ENCODE results near the gene THBD. TPM values are rescaled to one million over a fixed set of nuclear protein-coding genes. Genes with fewer than 3 reads are reported as not detected.

THBD gene
- total and polyA plus RNA-seq, 2 experiments from 2014 or later, result 0.10 to 0.97 TPM

DNA sequence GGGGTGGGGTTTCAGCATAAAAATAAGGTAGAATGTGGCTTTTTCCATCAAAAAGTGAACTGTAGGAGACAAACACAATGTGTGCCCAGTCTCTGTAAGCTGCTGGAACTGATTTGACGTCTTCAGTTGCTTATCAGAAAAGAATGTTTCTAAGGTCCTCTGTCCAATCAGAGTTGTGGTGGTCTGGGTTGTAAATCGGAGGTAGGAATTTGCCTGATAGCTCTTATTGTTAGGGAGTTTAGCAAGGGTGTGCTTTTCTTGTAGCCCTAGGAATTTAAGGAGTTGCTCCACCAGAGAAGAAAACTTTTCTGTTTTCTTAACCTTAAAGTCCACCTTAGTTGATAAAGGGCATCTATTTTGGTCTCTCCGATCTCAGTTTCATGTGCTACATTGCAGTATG is 24.8 kb downstream of the THBD start (continued):
- TF ChIP-seq, protein P1, sequence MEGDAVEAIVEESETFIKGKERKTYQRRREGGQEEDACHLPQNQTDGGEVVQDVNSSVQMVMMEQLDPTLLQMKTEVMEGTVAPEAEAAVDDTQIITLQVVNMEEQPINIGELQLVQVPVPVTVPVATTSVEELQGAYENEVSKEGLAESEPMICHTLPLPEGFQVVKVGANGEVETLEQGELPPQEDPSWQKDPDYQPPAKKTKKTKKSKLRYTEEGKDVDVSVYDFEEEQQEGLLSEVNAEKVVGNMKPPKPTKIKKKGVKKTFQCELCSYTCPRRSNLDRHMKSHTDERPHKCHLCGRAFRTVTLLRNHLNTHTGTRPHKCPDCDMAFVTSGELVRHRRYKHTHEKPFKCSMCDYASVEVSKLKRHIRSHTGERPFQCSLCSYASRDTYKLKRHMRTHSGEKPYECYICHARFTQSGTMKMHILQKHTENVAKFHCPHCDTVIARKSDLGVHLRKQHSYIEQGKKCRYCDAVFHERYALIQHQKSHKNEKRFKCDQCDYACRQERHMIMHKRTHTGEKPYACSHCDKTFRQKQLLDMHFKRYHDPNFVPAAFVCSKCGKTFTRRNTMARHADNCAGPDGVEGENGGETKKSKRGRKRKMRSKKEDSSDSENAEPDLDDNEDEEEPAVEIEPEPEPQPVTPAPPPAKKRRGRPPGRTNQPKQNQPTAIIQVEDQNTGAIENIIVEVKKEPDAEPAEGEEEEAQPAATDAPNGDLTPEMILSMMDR (conservative IDR thresholded peaks at IDR 0.05; ENCODE audit: low read depth in 2 of 2), result no peak
- no peak for TF ChIP-seq CREB1 (CRISPR knock-in tag; IDR thresholded peaks at IDR 0.05; ENCODE audit: low read depth)
- TF ChIP-seq POLR2AphosphoS5 (IDR thresholded peaks at IDR 0.05; ENCODE audit: low read depth), result no peak
- TF ChIP-seq REST (IDR thresholded peaks at IDR 0.05; ENCODE audit: unreplicated experiment), result no peak
- TF ChIP-seq EZH2 (IDR thresholded peaks at IDR 0.05; ENCODE audit: low read depth, unreplicated experiment), result no peak

- H3K4me3 Mint-ChIP-seq, result no peak overlapping the region
Measured at GRCh38 chr20:23023621-23024177, 25.8 kb downstream of the THBD start.

More at GRCh38 chr20:23023621-23024177, 25.8 kb downstream of the THBD start:
- no peaks in the 10 kb centered on the region for H3K4me1 ChIP-seq (ENCODE audit: insufficient read depth)
- H3F3A ChIP-seq (replicated peaks; ENCODE audit: low read depth), result no peaks in the 10 kb centered on the region
- peak; percentile 76 for ATAC-seq
- H3K9me2 ChIP-seq (ENCODE audit: insufficient read depth), result 0 out of 2 replicates have a peak, but pooled peaks cover under 1% of the 10 kb centered on the region
- no peak overlapping the region for H3K27ac Mint-ChIP-seq
- no peaks in the 10 kb centered on the region for H3K79me2 ChIP-seq (replicated peaks; ENCODE audit: insufficient read depth)
- no peak overlapping the region for H3K4me3 ChIP-seq
- DNase-seq (ENCODE audit: low spot score), result peak; percentile 60
- H4K20me1 ChIP-seq (replicated peaks; ENCODE audit: insufficient read depth), result no peaks in the 10 kb centered on the region
- no peaks in the 10 kb centered on the region for H3K36me3 Mint-ChIP-seq (ENCODE audit: low read depth)
- H3K27ac ChIP-seq (ENCODE audit: low read depth), result no peak overlapping the region
- H3K9me3 Mint-ChIP-seq, result no peaks in the 10 kb centered on the region
- TF ChIP-seq, protein P2, sequence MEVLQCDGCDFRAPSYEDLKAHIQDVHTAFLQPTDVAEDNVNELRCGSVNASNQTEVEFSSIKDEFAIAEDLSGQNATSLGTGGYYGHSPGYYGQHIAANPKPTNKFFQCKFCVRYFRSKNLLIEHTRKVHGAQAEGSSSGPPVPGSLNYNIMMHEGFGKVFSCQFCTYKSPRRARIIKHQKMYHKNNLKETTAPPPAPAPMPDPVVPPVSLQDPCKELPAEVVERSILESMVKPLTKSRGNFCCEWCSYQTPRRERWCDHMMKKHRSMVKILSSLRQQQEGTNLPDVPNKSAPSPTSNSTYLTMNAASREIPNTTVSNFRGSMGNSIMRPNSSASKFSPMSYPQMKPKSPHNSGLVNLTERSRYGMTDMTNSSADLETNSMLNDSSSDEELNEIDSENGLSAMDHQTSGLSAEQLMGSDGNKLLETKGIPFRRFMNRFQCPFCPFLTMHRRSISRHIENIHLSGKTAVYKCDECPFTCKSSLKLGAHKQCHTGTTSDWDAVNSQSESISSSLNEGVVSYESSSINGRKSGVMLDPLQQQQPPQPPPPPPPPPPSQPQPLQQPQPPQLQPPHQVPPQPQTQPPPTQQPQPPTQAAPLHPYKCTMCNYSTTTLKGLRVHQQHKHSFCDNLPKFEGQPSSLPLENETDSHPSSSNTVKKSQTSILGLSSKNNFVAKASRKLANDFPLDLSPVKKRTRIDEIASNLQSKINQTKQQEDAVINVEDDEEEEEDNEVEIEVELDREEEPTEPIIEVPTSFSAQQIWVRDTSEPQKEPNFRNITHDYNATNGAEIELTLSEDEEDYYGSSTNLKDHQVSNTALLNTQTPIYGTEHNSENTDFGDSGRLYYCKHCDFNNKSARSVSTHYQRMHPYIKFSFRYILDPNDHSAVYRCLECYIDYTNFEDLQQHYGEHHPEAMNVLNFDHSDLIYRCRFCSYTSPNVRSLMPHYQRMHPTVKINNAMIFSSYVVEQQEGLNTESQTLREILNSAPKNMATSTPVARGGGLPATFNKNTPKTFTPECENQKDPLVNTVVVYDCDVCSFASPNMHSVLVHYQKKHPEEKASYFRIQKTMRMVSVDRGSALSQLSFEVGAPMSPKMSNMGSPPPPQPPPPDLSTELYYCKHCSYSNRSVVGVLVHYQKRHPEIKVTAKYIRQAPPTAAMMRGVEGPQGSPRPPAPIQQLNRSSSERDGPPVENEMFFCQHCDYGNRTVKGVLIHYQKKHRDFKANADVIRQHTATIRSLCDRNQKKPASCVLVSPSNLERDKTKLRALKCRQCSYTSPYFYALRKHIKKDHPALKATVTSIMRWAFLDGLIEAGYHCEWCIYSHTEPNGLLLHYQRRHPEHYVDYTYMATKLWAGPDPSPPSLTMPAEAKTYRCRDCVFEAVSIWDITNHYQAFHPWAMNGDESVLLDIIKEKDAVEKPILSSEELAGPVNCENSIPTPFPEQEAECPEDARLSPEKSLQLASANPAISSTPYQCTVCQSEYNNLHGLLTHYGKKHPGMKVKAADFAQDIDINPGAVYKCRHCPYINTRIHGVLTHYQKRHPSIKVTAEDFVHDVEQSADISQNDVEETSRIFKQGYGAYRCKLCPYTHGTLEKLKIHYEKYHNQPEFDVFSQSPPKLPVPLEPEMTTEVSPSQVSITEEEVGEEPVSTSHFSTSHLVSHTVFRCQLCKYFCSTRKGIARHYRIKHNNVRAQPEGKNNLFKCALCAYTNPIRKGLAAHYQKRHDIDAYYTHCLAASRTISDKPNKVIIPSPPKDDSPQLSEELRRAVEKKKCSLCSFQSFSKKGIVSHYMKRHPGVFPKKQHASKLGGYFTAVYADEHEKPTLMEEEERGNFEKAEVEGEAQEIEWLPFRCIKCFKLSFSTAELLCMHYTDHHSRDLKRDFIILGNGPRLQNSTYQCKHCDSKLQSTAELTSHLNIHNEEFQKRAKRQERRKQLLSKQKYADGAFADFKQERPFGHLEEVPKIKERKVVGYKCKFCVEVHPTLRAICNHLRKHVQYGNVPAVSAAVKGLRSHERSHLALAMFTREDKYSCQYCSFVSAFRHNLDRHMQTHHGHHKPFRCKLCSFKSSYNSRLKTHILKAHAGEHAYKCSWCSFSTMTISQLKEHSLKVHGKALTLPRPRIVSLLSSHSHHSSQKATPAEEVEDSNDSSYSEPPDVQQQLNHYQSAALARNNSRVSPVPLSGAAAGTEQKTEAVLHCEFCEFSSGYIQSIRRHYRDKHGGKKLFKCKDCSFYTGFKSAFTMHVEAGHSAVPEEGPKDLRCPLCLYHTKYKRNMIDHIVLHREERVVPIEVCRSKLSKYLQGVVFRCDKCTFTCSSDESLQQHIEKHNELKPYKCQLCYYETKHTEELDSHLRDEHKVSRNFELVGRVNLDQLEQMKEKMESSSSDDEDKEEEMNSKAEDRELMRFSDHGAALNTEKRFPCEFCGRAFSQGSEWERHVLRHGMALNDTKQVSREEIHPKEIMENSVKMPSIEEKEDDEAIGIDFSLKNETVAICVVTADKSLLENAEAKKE (CRISPR knock-in tag; IDR thresholded peaks at IDR 0.05), result no peak
- TF ChIP-seq, protein P1 (conservative IDR thresholded peaks at IDR 0.05; ENCODE audit: low read depth in 2 of 2), result peak; percentile 61 to 68
- H3K4me2 ChIP-seq, result no peak overlapping the region
- no peaks in the 10 kb centered on the region for H3K4me1 Mint-ChIP-seq
- no peaks in the 10 kb centered on the region for H3K27me3 ChIP-seq (ENCODE audit: insufficient read depth)
- H3K27me3 Mint-ChIP-seq (ENCODE audit: insufficient read depth, low read depth, poor library complexity), result no peaks in the 10 kb centered on the region
- peak overlapping the region; percentile 23; the same call in 1 of the 2 replicates for H2AFZ ChIP-seq
- H3K36me3 ChIP-seq (ENCODE audit: insufficient read depth), result no peaks in the 10 kb centered on the region
